DND-41 (cell line): ENCODE results near the gene PCDH9.

Source experiments
- ATAC-seq: fragments of 200-7000 bp; cut with Tn5 transposase; 3 replicates; pipeline ENCODE4 v1.9.1; 2021; ENCODE audit warnings: low read depth; ENCODE audit not compliant: insufficient read depth
- DNase-seq: peaks from one replicate; pipeline ENCODE4 v3.0.0-alpha.2; 2020
- H2AFZ ChIP-seq: 2 replicates; pipeline ENCODE4 v1.6.0; 2012; ENCODE audit warnings: low read depth, low read length
- H3K27ac ChIP-seq: 2 replicates; pipeline ENCODE4 v1.5.1; 2012; ENCODE audit warnings: low read length, inconsistent platforms
- H3K27me3 ChIP-seq: fragments of 200-600 bp; sonication (generic); 2 replicates; pipeline ENCODE4 v1.6.0; 2012; ENCODE audit warnings: low read length, mild to moderate bottlenecking, inconsistent platforms; ENCODE audit not compliant: insufficient read depth, poor library complexity
- H3K36me3 ChIP-seq: 2 replicates; pipeline ENCODE4 v1.5.1; 2012; ENCODE audit warnings: low read length, inconsistent platforms; ENCODE audit not compliant: insufficient read depth
- H3K4me1 ChIP-seq: 2 replicates; pipeline ENCODE4 v1.5.1; 2012; ENCODE audit warnings: mild to moderate bottlenecking, low read length; ENCODE audit not compliant: insufficient read depth
- H3K4me2 ChIP-seq: 2 replicates; pipeline ENCODE4 v1.6.0; 2012; ENCODE audit warnings: mild to moderate bottlenecking, moderate library complexity, low read length, inconsistent platforms; ENCODE audit not compliant: insufficient read depth
- H3K4me3 ChIP-seq, 2 experiments: fragments of 200-600 bp in 1 of 2; shearing (Covaris generic) in 1 of 2; 2 replicates each; pipeline ENCODE4 v1.5.1; 2012 to 2016; ENCODE audit warnings: inconsistent platforms in 2 of 2, low read length in 2 of 2, mild to moderate bottlenecking in 2 of 2, low read depth in 1 of 2, moderate library complexity in 1 of 2
- H3K79me2 ChIP-seq: 2 replicates; pipeline ENCODE4 v1.6.0; 2012; ENCODE audit warnings: low read length, inconsistent platforms; ENCODE audit not compliant: insufficient read depth
- H3K9ac ChIP-seq: 2 replicates; pipeline ENCODE4 v1.6.0; 2012; ENCODE audit warnings: low read depth, mild to moderate bottlenecking, inconsistent platforms, low read length, moderate library complexity
- H3K9me3 ChIP-seq: 2 replicates; pipeline ENCODE4 v1.5.1; 2012; ENCODE audit warnings: low read length, moderate library complexity, mild to moderate bottlenecking, inconsistent platforms; ENCODE audit not compliant: insufficient read depth, severe bottlenecking
- H4K20me1 ChIP-seq: 2 replicates; pipeline ENCODE4 v1.6.0; 2012; ENCODE audit warnings: low read length; ENCODE audit not compliant: insufficient read depth
- EZH2 ChIP-seq: IDR thresholded peaks from 3 replicates; pipeline ENCODE4 v1.6.1; 2012; ENCODE audit warnings: borderline replicate concordance, low read depth, mild to moderate bottlenecking, moderate library complexity, low read length, inconsistent platforms; ENCODE audit not compliant: severe bottlenecking
- TF ChIP-seq, protein P1 (sequence below): IDR thresholded peaks from 2 replicates; pipeline ENCODE4 v1.5.1; 2012; ENCODE audit warnings: borderline replicate concordance, low read length, moderate library complexity, mild to moderate bottlenecking; ENCODE audit not compliant: poor library complexity, severe bottlenecking; ENCODE audit errors: extremely low read depth

The PCDH9 gene

DNA sequence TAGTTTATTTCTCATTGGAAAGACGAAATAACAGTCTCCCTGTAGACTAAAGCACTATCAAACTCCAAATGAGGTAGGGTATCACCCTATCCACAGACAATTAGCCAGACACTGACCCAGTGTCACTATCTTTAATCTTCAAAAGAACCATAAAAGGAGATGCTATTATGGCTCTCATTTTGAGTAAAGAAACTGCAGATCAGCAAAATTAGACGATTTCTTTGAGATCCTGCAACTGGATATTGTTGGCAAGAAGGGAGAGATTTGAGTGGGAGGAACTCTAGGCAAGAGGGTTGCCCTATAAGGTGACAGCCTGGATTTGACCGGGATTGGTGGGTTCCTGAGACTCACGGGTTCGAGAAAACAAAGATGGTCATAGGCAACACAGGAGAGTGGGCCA, 71.2 kb downstream of the PCDH9 start:
- no peak overlapping the region for H2AFZ ChIP-seq

DNA sequence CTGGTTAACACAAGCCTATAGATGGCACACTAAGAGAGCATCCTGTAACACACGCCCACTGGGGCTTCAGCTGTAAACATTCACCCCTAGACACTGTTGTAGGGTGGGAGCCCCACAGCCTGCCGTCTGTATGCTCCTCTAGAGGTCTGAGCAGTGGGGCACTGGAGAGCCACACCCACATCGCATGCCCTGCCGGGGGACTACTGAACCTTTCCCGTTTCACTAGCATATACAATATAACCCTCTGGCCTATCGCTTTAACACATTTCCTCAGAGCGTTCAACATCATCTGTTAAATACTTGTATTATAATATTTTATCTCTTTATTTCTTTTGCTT, 73.4 kb downstream of the PCDH9 start:
- no peak overlapping the region for H3K27ac ChIP-seq
- H3K4me1 ChIP-seq, result no peaks in the 10 kb centered on the region
- no peaks in the 10 kb centered on the region for H3K79me2 ChIP-seq
- H3K4me2 ChIP-seq, result no peak overlapping the region
- H3K9ac ChIP-seq, result no peak overlapping the region
- H3K4me3 ChIP-seq, result no peak overlapping the region
- no peak for DNase-seq
- no peaks in the 10 kb centered on the region for H3K36me3 ChIP-seq
- H4K20me1 ChIP-seq, result no peaks in the 10 kb centered on the region
- H2AFZ ChIP-seq, result no peak overlapping the region
- TF ChIP-seq, protein P1, sequence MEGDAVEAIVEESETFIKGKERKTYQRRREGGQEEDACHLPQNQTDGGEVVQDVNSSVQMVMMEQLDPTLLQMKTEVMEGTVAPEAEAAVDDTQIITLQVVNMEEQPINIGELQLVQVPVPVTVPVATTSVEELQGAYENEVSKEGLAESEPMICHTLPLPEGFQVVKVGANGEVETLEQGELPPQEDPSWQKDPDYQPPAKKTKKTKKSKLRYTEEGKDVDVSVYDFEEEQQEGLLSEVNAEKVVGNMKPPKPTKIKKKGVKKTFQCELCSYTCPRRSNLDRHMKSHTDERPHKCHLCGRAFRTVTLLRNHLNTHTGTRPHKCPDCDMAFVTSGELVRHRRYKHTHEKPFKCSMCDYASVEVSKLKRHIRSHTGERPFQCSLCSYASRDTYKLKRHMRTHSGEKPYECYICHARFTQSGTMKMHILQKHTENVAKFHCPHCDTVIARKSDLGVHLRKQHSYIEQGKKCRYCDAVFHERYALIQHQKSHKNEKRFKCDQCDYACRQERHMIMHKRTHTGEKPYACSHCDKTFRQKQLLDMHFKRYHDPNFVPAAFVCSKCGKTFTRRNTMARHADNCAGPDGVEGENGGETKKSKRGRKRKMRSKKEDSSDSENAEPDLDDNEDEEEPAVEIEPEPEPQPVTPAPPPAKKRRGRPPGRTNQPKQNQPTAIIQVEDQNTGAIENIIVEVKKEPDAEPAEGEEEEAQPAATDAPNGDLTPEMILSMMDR, result no peak
- no peak for TF ChIP-seq EZH2
- ATAC-seq, result peak; percentile 29; the same call in 1 of the 3 replicates
- H3K27me3 ChIP-seq, result no peaks in the 10 kb centered on the region
- H3K9me3 ChIP-seq, result no peaks in the 10 kb centered on the region

More for the DNA sequence above, 71.2 kb downstream of the PCDH9 start:
- DNase-seq (no peak), ATAC-seq (no peak)
- Histone ChIP-seq H3K9ac (no peak overlapping the region), H3K27me3 (no peaks in the 10 kb centered on the region), H3K36me3 (no peaks in the 10 kb centered on the region), H3K4me1 (no peaks in the 10 kb centered on the region), H4K20me1 (no peaks in the 10 kb centered on the region), H3K4me3 (no peak overlapping the region), H3K9me3 (no peaks in the 10 kb centered on the region), H3K27ac (no peak overlapping the region), H3K79me2 (no peaks in the 10 kb centered on the region), H3K4me2 (no peak overlapping the region)
- TF ChIP-seq, protein P1, result no peak
- no peak for TF ChIP-seq EZH2

DNA sequence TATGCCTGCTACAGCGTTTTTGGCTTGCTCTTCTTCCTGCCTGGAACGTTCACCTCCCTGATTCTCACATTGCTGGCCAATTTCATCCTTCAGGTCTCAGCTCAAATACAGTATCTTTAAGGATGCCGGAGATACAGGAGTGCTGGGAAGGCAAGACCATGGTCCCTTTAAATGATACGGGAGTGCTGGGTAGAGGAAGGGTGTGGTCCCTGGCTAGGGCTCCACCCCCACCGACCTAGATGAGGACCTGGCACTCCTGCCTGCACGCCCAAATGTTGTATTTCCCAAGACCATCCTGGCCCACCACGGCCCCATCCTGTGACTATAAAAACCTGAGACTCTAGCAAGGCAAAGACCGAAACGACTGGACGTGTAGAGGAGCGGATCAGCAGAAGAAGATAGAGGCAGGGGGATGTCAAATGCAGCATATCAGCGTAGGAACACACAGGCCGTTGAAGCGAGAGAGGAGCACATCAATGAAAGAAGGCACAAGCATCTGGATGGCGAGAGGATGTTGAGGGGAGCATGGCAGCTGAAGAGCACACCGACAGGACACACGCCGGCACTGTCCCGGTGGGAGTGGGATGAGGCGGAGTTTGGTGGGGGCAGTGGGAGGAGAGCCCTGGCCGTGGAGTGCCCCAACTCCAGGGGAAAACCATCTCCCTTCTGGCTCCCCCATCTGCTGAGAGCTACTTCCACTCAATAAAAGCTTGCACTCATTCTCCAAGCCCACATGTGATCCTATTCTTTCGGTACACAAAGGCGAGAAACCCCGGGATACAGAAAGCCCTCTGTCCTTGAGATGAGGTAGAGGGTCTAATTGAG, 74.0 kb downstream of the PCDH9 start:
- Histone ChIP-seq H3K79me2 (no peaks in the 10 kb centered on the region), H3K4me2 (no peak overlapping the region), H3K27me3 (no peaks in the 10 kb centered on the region), H3K9ac (no peak overlapping the region), H2AFZ (no peak overlapping the region), H3K4me1 (no peaks in the 10 kb centered on the region), H4K20me1 (no peaks in the 10 kb centered on the region), H3K27ac (no peak overlapping the region), H3K4me3 (no peak overlapping the region), H3K36me3 (no peaks in the 10 kb centered on the region), H3K9me3 (no peaks in the 10 kb centered on the region)
- ATAC-seq (no peak), DNase-seq (no peak)
- TF ChIP-seq, protein P1, result no peak

DNA sequence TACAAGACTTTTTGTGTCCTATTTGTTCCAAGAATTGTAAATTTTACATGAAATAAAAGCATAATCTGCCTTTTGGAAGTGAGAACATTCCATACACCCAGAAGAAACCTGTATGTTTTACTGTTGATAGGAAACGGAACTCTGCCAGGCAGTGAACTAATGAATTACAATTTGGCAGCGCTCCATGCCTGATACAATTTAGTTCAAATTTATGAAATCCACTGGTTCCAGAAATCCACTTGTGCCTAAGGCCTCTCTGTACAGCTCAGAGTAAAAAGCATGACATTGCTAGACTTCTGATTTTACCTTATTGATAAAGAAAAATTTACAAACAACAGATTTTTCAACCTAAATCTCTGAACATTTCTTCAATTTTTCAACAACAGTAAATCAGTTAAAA, 78.1 kb downstream of the PCDH9 start:
- no peaks in the 10 kb centered on the region for H3K9me3 ChIP-seq
- no peaks in the 10 kb centered on the region for H3K36me3 ChIP-seq
- no peak overlapping the region for H3K27ac ChIP-seq
- no peak for ATAC-seq
- TF ChIP-seq EZH2, result no peak
- TF ChIP-seq, protein P1, result no peak
- H4K20me1 ChIP-seq, result no peaks in the 10 kb centered on the region
- H3K4me3 ChIP-seq, result no peak overlapping the region
- H3K79me2 ChIP-seq, result no peaks in the 10 kb centered on the region
- no peak overlapping the region for H3K4me2 ChIP-seq
- no peak for DNase-seq
- H3K4me1 ChIP-seq, result no peaks in the 10 kb centered on the region
- no peaks in the 10 kb centered on the region for H3K27me3 ChIP-seq
- no peak overlapping the region for H3K9ac ChIP-seq
- no peak overlapping the region for H2AFZ ChIP-seq
